ENCODE data around the gene MACF1. TPM values are rescaled to one million over a fixed set of nuclear protein-coding genes. Genes with fewer than 3 reads are reported as not detected.
A peak's percentile ranks its signal among the peaks of the same experiment; 100 is the strongest.

Gene MACF1
- total and polyA plus RNA-seq, 10 donors = 50.8 to 641 (median 414) TPM

GRCh38 chr1:39322431-39322830 is 117.9 kb downstream of the MACF1 start:
- TF ChIP-seq POLR2A (IDR thresholded peaks at IDR 0.05) (no peak), POLR2AphosphoS5 (IDR thresholded peaks at IDR 0.05) (peak in 1 of 3 donors; percentile 55), CTCF (IDR thresholded peaks at IDR 0.05 in 8 of 11, conservative IDR thresholded peaks at IDR 0.05 in 3 of 11) (no peak)
- no peak for DNase-seq
- intact Hi-C loops (cut with DNase I; ENCODE audit: low total_unique reads) = no loop called here
- 67 to 87% (median 73%) methylated on average over 6 of the region's 6 CpGs for WGBS, 5 donors
- no peaks in the 10 kb centered on the region for H3K27me3 ChIP-seq (replicated peaks in 1 of 7)
- peaks cover 0 to 19% (median 4%) of the 10 kb centered on the region in 6 donors for H3K4me1 ChIP-seq
- peaks cover 0 to 100% (median 94%) of the 10 kb centered on the region in 6 donors for H3K36me3 ChIP-seq
- peak overlapping the region in 5 of 8 donors; percentile 2 to 43 (median 14) for H3K27ac ChIP-seq
- no peak overlapping the region for H3K4me3 ChIP-seq
- H3K9me3 ChIP-seq = no peaks in the 10 kb centered on the region

GRCh38 chr1:39324888-39325287 is 120.4 kb downstream of the MACF1 start:
- no peaks in the 10 kb centered on the region for H3K9me3 ChIP-seq
- WGBS, 5 donors = 91 to 97% (median 92%) methylated on average over 2 of the region's 2 CpGs
- no peak overlapping the region for H3K4me3 ChIP-seq
- peaks cover 0 to 34% (median 0%) of the 10 kb centered on the region in 6 donors for H3K4me1 ChIP-seq
- TF ChIP-seq POLR2AphosphoS5 (IDR thresholded peaks at IDR 0.05) (no peak), CTCF (IDR thresholded peaks at IDR 0.05 in 8 of 11, conservative IDR thresholded peaks at IDR 0.05 in 3 of 11) (no peak), POLR2A (IDR thresholded peaks at IDR 0.05) (no peak)
- peak overlapping the region in 3 of 8 donors; percentile 9 to 22 (median 18) for H3K27ac ChIP-seq
- H3K36me3 ChIP-seq = peaks cover 0 to 100% (median 89%) of the 10 kb centered on the region in 6 donors
- intact Hi-C loops (cut with DNase I; ENCODE audit: low total_unique reads) = no loop called here
- H3K27me3 ChIP-seq (replicated peaks in 1 of 7) = no peaks in the 10 kb centered on the region
- no peak for DNase-seq

- Histone ChIP-seq H3K9me3 (no peaks in the 10 kb centered on the region), H3K27me3 (replicated peaks in 1 of 7) (no peaks in the 10 kb centered on the region), H3K4me1 (peaks cover 0 to 52% (median 0%) of the 10 kb centered on the region in 6 donors), H3K36me3 (peaks cover 0 to 100% (median 86%) of the 10 kb centered on the region in 6 donors), H3K4me3 (no peak overlapping the region), H3K27ac (peak overlapping the region in 2 of 8 donors; percentile 66 to 67)
- TF ChIP-seq CTCF (IDR thresholded peaks at IDR 0.05 in 8 of 11, conservative IDR thresholded peaks at IDR 0.05 in 3 of 11) (no peak), POLR2AphosphoS5 (IDR thresholded peaks at IDR 0.05) (no peak), POLR2A (IDR thresholded peaks at IDR 0.05) (no peak)
- intact Hi-C loops (cut with DNase I; ENCODE audit: low total_unique reads) = no loop called here
- WGBS, 5 donors = 95 to 100% (median 98%) methylated on average over 1 of the region's 1 CpG
- no peak for DNase-seq
Observed at GRCh38 chr1:39326836-39327235, 122.3 kb downstream of the MACF1 start.

DNA sequence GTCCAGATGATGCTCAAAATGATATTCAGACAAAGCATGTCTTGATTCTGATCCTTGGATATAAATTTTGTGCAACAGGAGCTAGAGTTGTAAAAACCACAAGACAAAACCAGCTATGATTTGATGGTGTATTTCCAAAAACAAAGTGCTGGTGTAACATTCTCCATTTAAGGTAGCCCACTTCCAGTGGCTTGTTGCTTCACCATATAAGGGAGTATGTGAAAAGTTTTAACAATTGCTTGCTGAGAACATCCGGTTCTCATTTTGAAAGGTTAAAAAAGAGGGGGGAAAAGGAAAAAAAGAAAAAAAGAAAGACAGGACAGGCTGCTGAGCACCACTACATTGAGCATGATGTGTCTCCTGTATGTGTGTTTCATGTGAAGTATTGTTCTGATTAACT is 123.6 kb downstream of the MACF1 start:
- intact Hi-C loops (cut with DNase I; ENCODE audit: low total_unique reads) = no loop called here
- TF ChIP-seq CTCF (IDR thresholded peaks at IDR 0.05 in 8 of 11, conservative IDR thresholded peaks at IDR 0.05 in 3 of 11) = no peak
- TF ChIP-seq POLR2A (IDR thresholded peaks at IDR 0.05) = no peak
- TF ChIP-seq POLR2AphosphoS5 (IDR thresholded peaks at IDR 0.05) = no peak
- peak overlapping the region in 2 of 8 donors; percentile 8 to 30 for H3K4me3 ChIP-seq
- no peaks in the 10 kb centered on the region for H3K9me3 ChIP-seq
- DNase-seq = no peak
- no peaks in the 10 kb centered on the region for H3K27me3 ChIP-seq (replicated peaks in 1 of 7)
- H3K27ac ChIP-seq = peak overlapping the region in 7 of 8 donors; percentile 10 to 67 (median 58)
- H3K4me1 ChIP-seq = peaks cover 0 to 57% (median 1%) of the 10 kb centered on the region in 6 donors
- H3K36me3 ChIP-seq = peaks cover 0 to 100% (median 85%) of the 10 kb centered on the region in 6 donors
- WGBS, 5 donors = 57 to 79% (median 74%) methylated on average over 1 of the region's 1 CpG

All from spleen (tissue), 11 donors.